Measurements from ENCODE around the gene PTPRK.

DNA sequence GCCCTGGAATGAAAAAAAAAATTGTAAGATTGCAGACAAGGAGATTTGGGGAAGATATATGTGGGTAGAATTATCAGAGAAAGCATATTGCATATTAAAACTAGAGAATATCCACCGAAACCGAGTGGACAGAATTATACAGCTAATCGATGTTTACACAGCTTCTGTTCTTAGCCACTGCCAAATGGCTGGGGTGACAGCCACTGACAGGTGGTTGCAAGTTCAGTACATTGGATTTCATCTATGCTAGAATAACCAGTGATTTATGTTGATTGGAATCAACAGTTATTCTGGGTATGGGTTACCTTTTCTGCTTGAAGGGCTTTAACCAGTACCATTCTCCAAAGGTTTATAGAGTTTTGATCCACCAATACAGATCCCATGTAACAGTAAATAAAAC lies 571.1 kb downstream of the PTPRK start:
- TF ChIP-seq, protein P1, sequence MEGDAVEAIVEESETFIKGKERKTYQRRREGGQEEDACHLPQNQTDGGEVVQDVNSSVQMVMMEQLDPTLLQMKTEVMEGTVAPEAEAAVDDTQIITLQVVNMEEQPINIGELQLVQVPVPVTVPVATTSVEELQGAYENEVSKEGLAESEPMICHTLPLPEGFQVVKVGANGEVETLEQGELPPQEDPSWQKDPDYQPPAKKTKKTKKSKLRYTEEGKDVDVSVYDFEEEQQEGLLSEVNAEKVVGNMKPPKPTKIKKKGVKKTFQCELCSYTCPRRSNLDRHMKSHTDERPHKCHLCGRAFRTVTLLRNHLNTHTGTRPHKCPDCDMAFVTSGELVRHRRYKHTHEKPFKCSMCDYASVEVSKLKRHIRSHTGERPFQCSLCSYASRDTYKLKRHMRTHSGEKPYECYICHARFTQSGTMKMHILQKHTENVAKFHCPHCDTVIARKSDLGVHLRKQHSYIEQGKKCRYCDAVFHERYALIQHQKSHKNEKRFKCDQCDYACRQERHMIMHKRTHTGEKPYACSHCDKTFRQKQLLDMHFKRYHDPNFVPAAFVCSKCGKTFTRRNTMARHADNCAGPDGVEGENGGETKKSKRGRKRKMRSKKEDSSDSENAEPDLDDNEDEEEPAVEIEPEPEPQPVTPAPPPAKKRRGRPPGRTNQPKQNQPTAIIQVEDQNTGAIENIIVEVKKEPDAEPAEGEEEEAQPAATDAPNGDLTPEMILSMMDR (IDR thresholded peaks at IDR 0.05) = no peak
- no peak for TF ChIP-seq ZFX (IDR thresholded peaks at IDR 0.05; ENCODE audit: borderline replicate concordance)

Data from 22Rv1 (cell line).